ENCODE results near the gene GPATCH2L. TPM values are rescaled to one million over a fixed set of nuclear protein-coding genes. Genes with fewer than 3 reads are reported as not detected.

The GPATCH2L gene
- total and polyA plus RNA-seq, 9 donors: 7.0 to 52.5 (median 34.1) TPM

- no peaks in the 10 kb centered on the region for H3K4me1 ChIP-seq (ENCODE audit: insufficient read depth)
- intact Hi-C loops (cut with DNase I): no loop called here
- H3K4me3 ChIP-seq: no peak overlapping the region
- TF ChIP-seq CTCF (IDR thresholded peaks at IDR 0.05) (no peak), POLR2A (IDR thresholded peaks at IDR 0.05) (no peak), EP300 (IDR thresholded peaks at IDR 0.05) (no peak)
- H3K27me3 ChIP-seq: no peaks in the 10 kb centered on the region
- no peaks in the 10 kb centered on the region for H3K9me3 ChIP-seq
- no peak overlapping the region for H3K27ac ChIP-seq
- no peaks in the 10 kb centered on the region for H3K36me3 ChIP-seq
- no peak for DNase-seq
- WGBS, 3 donors: 42 to 56% (median 48%) methylated on average over 6 of the region's 6 CpGs
Measured at GRCh38 chr14:76237349-76237990, 85.7 kb downstream of the GPATCH2L start.

- 84 to 89% (median 87%) methylated on average over 1 of the region's 1 CpG for WGBS, 3 donors
- DNase-seq: no peak
- no peaks in the 10 kb centered on the region for H3K27me3 ChIP-seq
- TF ChIP-seq POLR2A (IDR thresholded peaks at IDR 0.05): no peak
- no peak for TF ChIP-seq CTCF (IDR thresholded peaks at IDR 0.05)
- TF ChIP-seq EP300 (IDR thresholded peaks at IDR 0.05): no peak
- no peak overlapping the region for H3K4me3 ChIP-seq
- H3K4me1 ChIP-seq (ENCODE audit: insufficient read depth): no peaks in the 10 kb centered on the region
- intact Hi-C loops (cut with DNase I): no loop called here
- no peaks in the 10 kb centered on the region for H3K36me3 ChIP-seq
- no peak overlapping the region for H3K27ac ChIP-seq
- H3K9me3 ChIP-seq: no peaks in the 10 kb centered on the region
Measured at GRCh38 chr14:76245097-76245496, 93.4 kb downstream of the GPATCH2L start.

- WGBS, 3 donors: 10 to 14% (median 12%) methylated on average over 9 of the region's 9 CpGs
- Histone ChIP-seq H3K4me1 (ENCODE audit: insufficient read depth) (no peaks in the 10 kb centered on the region), H3K9me3 (no peaks in the 10 kb centered on the region), H3K27ac (no peak overlapping the region), H3K4me3 (no peak overlapping the region), H3K36me3 (no peaks in the 10 kb centered on the region), H3K27me3 (no peaks in the 10 kb centered on the region)
- no peak for DNase-seq
- intact Hi-C loops (cut with DNase I): no loop called here
- TF ChIP-seq POLR2A (IDR thresholded peaks at IDR 0.05) (no peak), EP300 (IDR thresholded peaks at IDR 0.05) (no peak), CTCF (IDR thresholded peaks at IDR 0.05) (no peak)
Measured at GRCh38 chr14:76250302-76250701, 98.6 kb downstream of the GPATCH2L start.

- TF ChIP-seq POLR2A (IDR thresholded peaks at IDR 0.05): no peak
- TF ChIP-seq CTCF (IDR thresholded peaks at IDR 0.05): no peak
- TF ChIP-seq EP300 (IDR thresholded peaks at IDR 0.05): no peak
- intact Hi-C loops (cut with DNase I): no loop called here
- no peak overlapping the region for H3K4me3 ChIP-seq
- no peak for DNase-seq
- H3K4me1 ChIP-seq (ENCODE audit: insufficient read depth): no peaks in the 10 kb centered on the region
- 80 to 86% (median 81%) methylated on average over 3 of the region's 3 CpGs for WGBS, 3 donors
- H3K27ac ChIP-seq: no peak overlapping the region
- no peaks in the 10 kb centered on the region for H3K36me3 ChIP-seq
- H3K27me3 ChIP-seq: no peaks in the 10 kb centered on the region
- H3K9me3 ChIP-seq: no peaks in the 10 kb centered on the region
Measured at GRCh38 chr14:76252471-76252870, 100.7 kb downstream of the GPATCH2L start.
